HCT116 (cell line): ENCODE results near the gene DGKG.

Experiments used
- EGR1 ChIP-seq: IDR thresholded peaks from 2 replicates; pipeline ENCODE4 v1.6.1; 2012; ENCODE audit warnings: low read depth
- EZH2 ChIP-seq: fragments of 200-600 bp; sonication (generic); IDR thresholded peaks from 2 replicates; pipeline ENCODE4 v1.6.1; 2017; ENCODE audit warnings: antibody characterized with exemption, mixed run types
- TF ChIP-seq, protein P1 (sequence below), 3 experiments: fragments of 200-600 bp in 1 of 3; sonication (generic) in 1 of 3; IDR thresholded peaks in 2 of 3; conservative IDR thresholded peaks in 1 of 3; 2 replicates each; pipeline ENCODE4 v1.5.1; 2012 to 2017; ENCODE audit warnings: low read depth in 2 of 3, low read length in 2 of 3, antibody characterized with exemption in 1 of 3, borderline replicate concordance in 1 of 3, control low read depth in 1 of 3, mild to moderate bottlenecking in 1 of 3, mixed read lengths in 1 of 3, mixed run types in 1 of 3, moderate library complexity in 1 of 3; ENCODE audit not compliant: insufficient read depth in 1 of 3

DNA sequence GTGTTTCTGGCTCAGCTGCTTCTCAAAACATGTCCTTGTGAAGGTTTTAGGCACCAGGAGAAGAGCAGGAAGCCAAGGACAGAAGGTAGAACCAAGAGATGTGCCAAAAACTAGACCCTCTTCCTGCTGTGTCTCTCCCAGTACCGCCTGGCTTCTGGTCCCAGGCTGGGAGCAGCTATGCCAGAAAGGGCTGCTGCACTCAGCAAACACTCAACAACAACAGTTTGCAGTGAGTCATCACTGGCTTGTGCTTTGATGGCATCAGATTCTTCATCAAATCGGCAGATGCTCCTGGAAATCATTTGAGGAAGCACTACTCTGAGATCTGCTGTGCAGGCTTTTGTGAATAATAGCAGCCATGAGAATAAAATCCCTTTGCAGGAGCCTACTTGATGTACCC, 63.2 kb downstream of the DGKG start:
- TF ChIP-seq EGR1 (no peak), EZH2 (no peak)
- TF ChIP-seq, protein P1, sequence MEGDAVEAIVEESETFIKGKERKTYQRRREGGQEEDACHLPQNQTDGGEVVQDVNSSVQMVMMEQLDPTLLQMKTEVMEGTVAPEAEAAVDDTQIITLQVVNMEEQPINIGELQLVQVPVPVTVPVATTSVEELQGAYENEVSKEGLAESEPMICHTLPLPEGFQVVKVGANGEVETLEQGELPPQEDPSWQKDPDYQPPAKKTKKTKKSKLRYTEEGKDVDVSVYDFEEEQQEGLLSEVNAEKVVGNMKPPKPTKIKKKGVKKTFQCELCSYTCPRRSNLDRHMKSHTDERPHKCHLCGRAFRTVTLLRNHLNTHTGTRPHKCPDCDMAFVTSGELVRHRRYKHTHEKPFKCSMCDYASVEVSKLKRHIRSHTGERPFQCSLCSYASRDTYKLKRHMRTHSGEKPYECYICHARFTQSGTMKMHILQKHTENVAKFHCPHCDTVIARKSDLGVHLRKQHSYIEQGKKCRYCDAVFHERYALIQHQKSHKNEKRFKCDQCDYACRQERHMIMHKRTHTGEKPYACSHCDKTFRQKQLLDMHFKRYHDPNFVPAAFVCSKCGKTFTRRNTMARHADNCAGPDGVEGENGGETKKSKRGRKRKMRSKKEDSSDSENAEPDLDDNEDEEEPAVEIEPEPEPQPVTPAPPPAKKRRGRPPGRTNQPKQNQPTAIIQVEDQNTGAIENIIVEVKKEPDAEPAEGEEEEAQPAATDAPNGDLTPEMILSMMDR (IDR thresholded peaks at IDR 0.05 in 2 of 3, conservative IDR thresholded peaks at IDR 0.05 in 1 of 3; ENCODE audit: borderline replicate concordance in 1 of 3, insufficient read depth in 1 of 3, low read depth in 2 of 3, low read length in 2 of 3), result no peak
